GM12878 (cell line): Measurements from ENCODE around the gene SMIM32. TPM values are rescaled to one million over a fixed set of nuclear protein-coding genes. Genes with fewer than 3 reads are reported as not detected.

Experiments used
- ATAC-seq: fragments of 200-7000 bp; cut with Tn5 transposase; 3 replicates; pipeline ENCODE4 v1.9.1; 2020; ENCODE audit warnings: mild to moderate bottlenecking, moderate library complexity
- BruUV-seq: library from RNA; stranded (reverse); fragments of 400-500 nt; replicated peaks from 2 replicates; lab custom pipeline; 2021; lab: Mats Ljungman, UMichigan
- CTCF ChIA-PET: fragments of 300-600 bp; sonication (Branson Sonifier 250); formaldehyde crosslinking; extraction: SDS; loops from one replicate; lab custom pipeline; 2021; ENCODE audit warnings: inconsistent platforms; lab: Yijun Ruan, JAX
- POLR2A ChIA-PET: fragments of 350-600 bp; formaldehyde crosslinking; extraction: SDS; loops from one replicate; lab custom pipeline; 2021; ENCODE audit warnings: inconsistent platforms; lab: Charles Lee
- RAD21 ChIA-PET: fragments of 300-600 bp; sonication (Branson Sonifier 250); formaldehyde crosslinking; loops from one replicate; lab custom pipeline; 2023; ENCODE audit warnings: antibody characterized with exemption; ENCODE audit not compliant: unreplicated experiment; lab: Charles Lee
- SMC1A ChIA-PET: fragments of 300-600 bp; sonication (Branson Sonifier 250); formaldehyde crosslinking; loops from one replicate; lab custom pipeline; 2023; ENCODE audit not compliant: unreplicated experiment, uncharacterized antibody; lab: Charles Lee
- DNase-seq: peaks from one replicate; pipeline ENCODE4 v3.0.0-alpha.2; 2011; ENCODE audit warnings: low read depth, low spot score
- FAIRE-seq: peaks from 3 replicates; lab custom pipeline; 2011; peaks lifted over from hg19 to GRCh38; lab: Jason Lieb, UNC
- H2AFZ ChIP-seq: 2 replicates; pipeline ENCODE4 v1.6.0; 2011; ENCODE audit warnings: low read depth, low read length, control low read depth; ENCODE audit not compliant: control insufficient read depth
- H3K27ac ChIP-seq: 2 replicates; pipeline ENCODE4 v1.5.1; 2011; ENCODE audit warnings: control low read depth; ENCODE audit not compliant: control insufficient read depth, insufficient read depth
- H3K27me3 ChIP-seq, 2 experiments: replicated peaks in 1 of 2; 2 replicates each; pipeline versions ENCODE4 v1.6.0 to v1.6.1; 2011; ENCODE audit warnings: low read length in 1 of 2; ENCODE audit not compliant: control insufficient read depth in 2 of 2, insufficient read depth in 2 of 2
- H3K36me3 ChIP-seq, 2 experiments: 2 replicates each; pipeline ENCODE4 v1.5.1; 2011; ENCODE audit warnings: low read length in 1 of 2; ENCODE audit not compliant: control insufficient read depth in 2 of 2, insufficient read depth in 2 of 2
- H3K4me1 ChIP-seq: 2 replicates; pipeline ENCODE4 v1.6.1; 2011; ENCODE audit warnings: mild to moderate bottlenecking, low read length, moderate library complexity, mixed read lengths; ENCODE audit not compliant: control insufficient read depth, insufficient read depth
- H3K4me2 ChIP-seq: 2 replicates; pipeline ENCODE4 v1.6.0; 2011; ENCODE audit warnings: control low read depth; ENCODE audit not compliant: control insufficient read depth, insufficient read depth
- H3K4me3 ChIP-seq: fragments of 200-600 bp; sonication (generic); 2 replicates; pipeline ENCODE4 v1.5.1; 2016
- H3K79me2 ChIP-seq: 2 replicates; pipeline ENCODE4 v1.6.0; 2011; ENCODE audit warnings: low read length; ENCODE audit not compliant: control insufficient read depth, insufficient read depth
- H3K9ac ChIP-seq: 2 replicates; pipeline ENCODE4 v1.8.0; 2011; ENCODE audit warnings: low read length, control low read depth, mixed read lengths; ENCODE audit not compliant: control insufficient read depth, insufficient read depth
- H3K9me3 ChIP-seq: replicated peaks from 3 replicates; pipeline ENCODE4 v1.5.1; 2011; ENCODE audit warnings: mild to moderate bottlenecking, low read length; ENCODE audit not compliant: control insufficient read depth, insufficient read depth
- H4K20me1 ChIP-seq: 2 replicates; pipeline ENCODE4 v1.6.0; 2011; ENCODE audit not compliant: control insufficient read depth, insufficient read depth
- ASH2L ChIP-seq: fragments of 300-600, 200-600 bp; sonication (generic); IDR thresholded peaks from 2 replicates; pipeline ENCODE4 v1.6.1; 2017; ENCODE audit warnings: low read depth, mild to moderate bottlenecking, borderline replicate concordance
- EED ChIP-seq: sonication (generic); IDR thresholded peaks from 2 replicates; pipeline ENCODE4 v1.6.1; 2016; ENCODE audit warnings: antibody characterized with exemption, low read depth
- JUNB ChIP-seq: IDR thresholded peaks from 2 replicates; pipeline ENCODE4 v1.6.1; 2016; ENCODE audit warnings: antibody characterized with exemption, mild to moderate bottlenecking
- KAT2A ChIP-seq: conservative IDR thresholded peaks from 2 replicates; pipeline ENCODE4 v1.6.1; 2011; ENCODE audit warnings: low read depth, low read length; ENCODE audit not compliant: control insufficient read depth
- MLLT1 ChIP-seq: fragments of 450-650 bp; IDR thresholded peaks from 2 replicates; pipeline ENCODE4 v1.6.1; 2016; ENCODE audit warnings: mild to moderate bottlenecking
- NFXL1 ChIP-seq: fragments of 450-650 bp; IDR thresholded peaks from 2 replicates; pipeline ENCODE4 v1.6.1; 2017; ENCODE audit warnings: antibody characterized with exemption, mild to moderate bottlenecking, borderline replicate concordance
- RB1 ChIP-seq: fragments of 450-650 bp; formaldehyde crosslinking; IDR thresholded peaks from 2 replicates; pipeline ENCODE4 v1.6.1; 2017; ENCODE audit warnings: mild to moderate bottlenecking, borderline replicate concordance
- RBBP5 ChIP-seq: fragments of 200-600 bp; sonication (generic); conservative IDR thresholded peaks from 2 replicates; pipeline ENCODE4 v1.6.1; 2016
- SIN3A ChIP-seq: IDR thresholded peaks from 2 replicates; pipeline ENCODE4 v1.6.1; 2012; ENCODE audit warnings: low read depth, low read length, improper control_type of control experiment
- SUZ12 ChIP-seq: fragments of 200-600 bp; sonication (generic); IDR thresholded peaks from one replicate; pipeline ENCODE4 v1.6.1; 2018; ENCODE audit warnings: antibody characterized with exemption, mild to moderate bottlenecking; ENCODE audit not compliant: unreplicated experiment
- TBL1XR1 ChIP-seq: IDR thresholded peaks from 2 replicates; pipeline ENCODE4 v1.6.1; 2012; ENCODE audit warnings: low read depth, low read length, improper control_type of control experiment
- TCF3 ChIP-seq: IDR thresholded peaks from 2 replicates; pipeline ENCODE4 v1.6.1; 2012; ENCODE audit warnings: low read depth, mild to moderate bottlenecking, low read length, borderline replicate concordance; ENCODE audit not compliant: insufficient read depth
- WGBS: methylation state at CpG from one replicate; pipeline ENCODE4 v1.1.6; 2016; ENCODE audit warnings: low lambda C conversion rate; ENCODE audit not compliant: insufficient replicate concordance, insufficient coverage; ENCODE audit errors: missing lambda C conversion rate; 5-methylcytosine and 5-hydroxymethylcytosine counted together
- in situ Hi-C: fragments of 300-500 bp; cut with MboI; formaldehyde crosslinking; loops from 9 replicates; pipeline ENCODE4 v1.14.3; 2018; ENCODE audit warnings: mixed read lengths
- intact Hi-C: fragments of 100-400 bp; cut with micrococcal nuclease; formaldehyde crosslinking; loops from one replicate; pipeline ENCODE4 v1.14.2; 2022; ENCODE audit not compliant: unreplicated experiment
- polyA plus RNA-seq, 11 experiments: library from polyadenylated mRNA; depleted of rRNA in 4 of 11; unstranded in 6 of 11; stranded (reverse) in 5 of 11; fragments of >200 nt; fragmentation: Nextera tagmentation in 4 of 11; fragmentation: Illumina TruSeq in 1 of 11; extraction: Ambion mirVana in 4 of 11; extraction: Trizol in 1 of 11; gene quantifications; 1 replicate in 1 of 11; 2 replicates in 10 of 11; pipeline versions ENCODE4 v1.2.1 to v1.2.3, GENCODE V29; 2011 to 2016; ENCODE audit warnings: inconsistent platforms in 2 of 11, missing spikeins in 2 of 11, low read depth in 1 of 11
- total RNA-seq, 4 experiments: library from RNA; depleted of rRNA in 3 of 4; stranded (reverse); fragments of >200 nt in 3 of 4; fragmentation: Illumina TruSeq in 1 of 4; extraction: Trizol in 1 of 4; gene quantifications; 2 replicates each; pipeline versions ENCODE4 v1.2.1 to v1.2.3, GENCODE V29; 2013 to 2021
- TF ChIP-seq, protein P1 (sequence below): IDR thresholded peaks from 2 replicates; pipeline ENCODE4 v1.6.1; 2011; ENCODE audit warnings: low read depth, mild to moderate bottlenecking, low read length, moderate library complexity, borderline replicate concordance; ENCODE audit errors: extremely low read depth
- TF ChIP-seq, protein P2 (sequence below): IDR thresholded peaks from 2 replicates; pipeline ENCODE4 v1.6.1; 2012; ENCODE audit warnings: low read length, inconsistent platforms

The SMIM32 gene
- total and polyA plus RNA-seq, 10 of the 15 experiments (the other 5 are each of a cell fraction or from before 2014, with no cell fraction given), result not detected

GRCh38 chr5:136147632-136148031 is 45.3 kb downstream of the SMIM32 start:
- H3K27me3 ChIP-seq, result no peaks in the 10 kb centered on the region
- SMC1A ChIA-PET, result interaction anchor here (0.8 to 3.9 kb wide), 12 partner anchors 8 to 43 kb away, joined by 3 to 25 read pairs (median 4); partner anchors contain the start of gene SMAD5
- H3K79me2 ChIP-seq, result peaks cover 6% of the 10 kb centered on the region
- in situ Hi-C loops (no loop called here), intact Hi-C loops (no loop called here)
- H3K9ac ChIP-seq, result no peak overlapping the region
- no peak overlapping the region for H3K4me2 ChIP-seq
- H3K36me3 ChIP-seq, result no peaks in the 10 kb centered on the region; a peak in 2 of 4 replicates
- H3K9me3 ChIP-seq, result no peaks in the 10 kb centered on the region
- no peak overlapping the region for H2AFZ ChIP-seq
- POLR2A ChIA-PET, result interaction anchor here (1.1 kb wide), 1 partner anchor 9 kb away, joined by 4 read pairs; no protein-coding TSS in a partner anchor
- ATAC-seq (no peak), DNase-seq (no peak), FAIRE-seq (no peak)
- no peak for TF ChIP-seq SUZ12
- no peak for TF ChIP-seq SIN3A
- H3K4me1 ChIP-seq, result no peaks in the 10 kb centered on the region
- RAD21 ChIA-PET, result interaction anchor here (1.3 to 3.3 kb wide), 2 partner anchors 10 to 26 kb away, joined by 4 to 13 read pairs; no protein-coding TSS in a partner anchor
- BruUV-seq, result no TSS peak
- H3K4me3 ChIP-seq, result no peak overlapping the region
- no peak overlapping the region for H3K27ac ChIP-seq
- CTCF ChIA-PET, result interaction anchor here (0.7 to 4.5 kb wide), 5 partner anchors 10 to 84 kb away, joined by 3 to 26 read pairs (median 4); no protein-coding TSS in a partner anchor
- H4K20me1 ChIP-seq, result no peaks in the 10 kb centered on the region

- CTCF ChIA-PET, result interaction anchor here (0.8 to 4.5 kb wide), 6 partner anchors 9 to 83 kb away, joined by 3 to 26 read pairs (median 4); no protein-coding TSS in a partner anchor
- no peak for FAIRE-seq
- TF ChIP-seq JUNB (no peak), NFXL1 (no peak), KAT2A (no peak), EED (no peak), ASH2L (no peak), RBBP5 (no peak), TCF3 (no peak), MLLT1 (no peak), RB1 (no peak), TBL1XR1 (no peak)
- TF ChIP-seq, protein P1, sequence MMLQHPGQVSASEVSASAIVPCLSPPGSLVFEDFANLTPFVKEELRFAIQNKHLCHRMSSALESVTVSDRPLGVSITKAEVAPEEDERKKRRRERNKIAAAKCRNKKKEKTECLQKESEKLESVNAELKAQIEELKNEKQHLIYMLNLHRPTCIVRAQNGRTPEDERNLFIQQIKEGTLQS, result no peak
- TF ChIP-seq, protein P2, sequence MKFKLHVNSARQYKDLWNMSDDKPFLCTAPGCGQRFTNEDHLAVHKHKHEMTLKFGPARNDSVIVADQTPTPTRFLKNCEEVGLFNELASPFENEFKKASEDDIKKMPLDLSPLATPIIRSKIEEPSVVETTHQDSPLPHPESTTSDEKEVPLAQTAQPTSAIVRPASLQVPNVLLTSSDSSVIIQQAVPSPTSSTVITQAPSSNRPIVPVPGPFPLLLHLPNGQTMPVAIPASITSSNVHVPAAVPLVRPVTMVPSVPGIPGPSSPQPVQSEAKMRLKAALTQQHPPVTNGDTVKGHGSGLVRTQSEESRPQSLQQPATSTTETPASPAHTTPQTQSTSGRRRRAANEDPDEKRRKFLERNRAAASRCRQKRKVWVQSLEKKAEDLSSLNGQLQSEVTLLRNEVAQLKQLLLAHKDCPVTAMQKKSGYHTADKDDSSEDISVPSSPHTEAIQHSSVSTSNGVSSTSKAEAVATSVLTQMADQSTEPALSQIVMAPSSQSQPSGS, result no peak
These were observed 46.8 kb downstream of the SMIM32 start for GRCh38 chr5:136146201-136146600.

More at GRCh38 chr5:136146201-136146600, 46.8 kb downstream of the SMIM32 start:
- no peaks in the 10 kb centered on the region for H3K9me3 ChIP-seq
- peaks cover 8% of the 10 kb centered on the region for H3K79me2 ChIP-seq
- no peak overlapping the region for H3K27ac ChIP-seq
- ChIA-PET SMC1A (interaction anchor here (0.7 to 3.9 kb wide), 11 partner anchors 9 to 72 kb away, joined by 3 to 25 read pairs (median 5); partner anchors contain the start of gene SMAD5), POLR2A (interaction anchor here (0.8 kb wide), 1 partner anchor 10 kb away, joined by 3 read pairs; no protein-coding TSS in a partner anchor), RAD21 (interaction anchor here (3.3 kb wide), 1 partner anchor 9 kb away, joined by 13 read pairs; no protein-coding TSS in a partner anchor)
- H2AFZ ChIP-seq, result no peak overlapping the region
- no peaks in the 10 kb centered on the region for H3K4me1 ChIP-seq
- no peaks in the 10 kb centered on the region for H3K27me3 ChIP-seq
- in situ Hi-C loops, result no loop called here
- H3K9ac ChIP-seq, result no peak overlapping the region
- H4K20me1 ChIP-seq, result no peaks in the 10 kb centered on the region
- 91% methylated on average over 3 of the region's 3 CpGs for WGBS
- no peak overlapping the region for H3K4me3 ChIP-seq
- DNase-seq (no peak), ATAC-seq (no peak)
- no peak overlapping the region for H3K4me2 ChIP-seq
- no TSS peak for BruUV-seq
- intact Hi-C loops, result no loop called here
- H3K36me3 ChIP-seq, result no peaks in the 10 kb centered on the region
